ENCODE results near the gene SYNPO2.

- TF ChIP-seq CREB1 (IDR thresholded peaks at IDR 0.05) (no peak), CTCF (IDR thresholded peaks at IDR 0.05; ENCODE audit: control extremely low read depth in 1 of 3, insufficient read depth in 1 of 3, low read depth in 1 of 3, low read length in 3 of 3) (no peak), EZH2 (IDR thresholded peaks at IDR 0.05; ENCODE audit: low read depth, low read length, severe bottlenecking) (no peak), TBP (IDR thresholded peaks at IDR 0.05; ENCODE audit: low read depth, low read length) (no peak), POLR2AphosphoS5 (IDR thresholded peaks at IDR 0.05; ENCODE audit: low read depth, low read length) (no peak), TEAD4 (IDR thresholded peaks at IDR 0.05; ENCODE audit: low read depth, low read length) (no peak), GABPA (IDR thresholded peaks at IDR 0.05; ENCODE audit: borderline replicate concordance, insufficient read depth, low read length) (no peak), ATF3 (IDR thresholded peaks at IDR 0.05; ENCODE audit: insufficient read depth, low read depth, low read length) (no peak)
Observed at GRCh38 chr4:119029847-119030535, 141.3 kb downstream of the SYNPO2 start.

Data from H1 (cell line).